ENCODE measurements around the gene LRIT2. TPM values are rescaled to one million over a fixed set of nuclear protein-coding genes. Genes with fewer than 3 reads are reported as not detected.

LRIT2 gene
- total and polyA plus RNA-seq, 9 of the 15 experiments (the other 6 are each of a cell fraction or from before 2014, with no cell fraction given), result not detected

- TF ChIP-seq, protein P1, sequence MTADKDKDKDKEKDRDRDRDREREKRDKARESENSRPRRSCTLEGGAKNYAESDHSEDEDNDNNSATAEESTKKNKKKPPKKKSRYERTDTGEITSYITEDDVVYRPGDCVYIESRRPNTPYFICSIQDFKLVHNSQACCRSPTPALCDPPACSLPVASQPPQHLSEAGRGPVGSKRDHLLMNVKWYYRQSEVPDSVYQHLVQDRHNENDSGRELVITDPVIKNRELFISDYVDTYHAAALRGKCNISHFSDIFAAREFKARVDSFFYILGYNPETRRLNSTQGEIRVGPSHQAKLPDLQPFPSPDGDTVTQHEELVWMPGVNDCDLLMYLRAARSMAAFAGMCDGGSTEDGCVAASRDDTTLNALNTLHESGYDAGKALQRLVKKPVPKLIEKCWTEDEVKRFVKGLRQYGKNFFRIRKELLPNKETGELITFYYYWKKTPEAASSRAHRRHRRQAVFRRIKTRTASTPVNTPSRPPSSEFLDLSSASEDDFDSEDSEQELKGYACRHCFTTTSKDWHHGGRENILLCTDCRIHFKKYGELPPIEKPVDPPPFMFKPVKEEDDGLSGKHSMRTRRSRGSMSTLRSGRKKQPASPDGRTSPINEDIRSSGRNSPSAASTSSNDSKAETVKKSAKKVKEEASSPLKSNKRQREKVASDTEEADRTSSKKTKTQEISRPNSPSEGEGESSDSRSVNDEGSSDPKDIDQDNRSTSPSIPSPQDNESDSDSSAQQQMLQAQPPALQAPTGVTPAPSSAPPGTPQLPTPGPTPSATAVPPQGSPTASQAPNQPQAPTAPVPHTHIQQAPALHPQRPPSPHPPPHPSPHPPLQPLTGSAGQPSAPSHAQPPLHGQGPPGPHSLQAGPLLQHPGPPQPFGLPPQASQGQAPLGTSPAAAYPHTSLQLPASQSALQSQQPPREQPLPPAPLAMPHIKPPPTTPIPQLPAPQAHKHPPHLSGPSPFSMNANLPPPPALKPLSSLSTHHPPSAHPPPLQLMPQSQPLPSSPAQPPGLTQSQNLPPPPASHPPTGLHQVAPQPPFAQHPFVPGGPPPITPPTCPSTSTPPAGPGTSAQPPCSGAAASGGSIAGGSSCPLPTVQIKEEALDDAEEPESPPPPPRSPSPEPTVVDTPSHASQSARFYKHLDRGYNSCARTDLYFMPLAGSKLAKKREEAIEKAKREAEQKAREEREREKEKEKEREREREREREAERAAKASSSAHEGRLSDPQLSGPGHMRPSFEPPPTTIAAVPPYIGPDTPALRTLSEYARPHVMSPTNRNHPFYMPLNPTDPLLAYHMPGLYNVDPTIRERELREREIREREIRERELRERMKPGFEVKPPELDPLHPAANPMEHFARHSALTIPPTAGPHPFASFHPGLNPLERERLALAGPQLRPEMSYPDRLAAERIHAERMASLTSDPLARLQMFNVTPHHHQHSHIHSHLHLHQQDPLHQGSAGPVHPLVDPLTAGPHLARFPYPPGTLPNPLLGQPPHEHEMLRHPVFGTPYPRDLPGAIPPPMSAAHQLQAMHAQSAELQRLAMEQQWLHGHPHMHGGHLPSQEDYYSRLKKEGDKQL (CRISPR knock-in tag; IDR thresholded peaks at IDR 0.05; ENCODE audit: borderline replicate concordance), result no peak
- TF ChIP-seq AFF1 (IDR thresholded peaks at IDR 0.05; ENCODE audit: low read depth in 1 of 2, partially characterized antibody in 2 of 2) (peak in 1 of 2 experiments; percentile 47), CBX2 (IDR thresholded peaks at IDR 0.05; ENCODE audit: insufficient read depth, low read length, poor library complexity, severe bottlenecking) (no peak), JUNB (CRISPR knock-in tag; conservative IDR thresholded peaks at IDR 0.05) (no peak), CSDE1 (IDR thresholded peaks at IDR 0.05) (no peak), PRMT5 (CRISPR knock-in tag; IDR thresholded peaks at IDR 0.05) (0 out of 2 replicates have a peak, but pooled peaks have one; percentile 52), POU5F1 (IDR thresholded peaks at IDR 0.05; ENCODE audit: borderline replicate concordance, low read depth, low read length, partially characterized antibody) (no peak), ZNF77 (CRISPR knock-in tag; IDR thresholded peaks at IDR 0.05) (no peak), SAFB (IDR thresholded peaks at IDR 0.05; ENCODE audit: borderline replicate concordance, low read depth, low read length) (no peak), ID3 (CRISPR knock-in tag; IDR thresholded peaks at IDR 0.05) (no peak), ID3 (tag; IDR thresholded peaks at IDR 0.05) (no peak), TFAM (CRISPR knock-in tag; conservative IDR thresholded peaks at IDR 0.05) (no peak), CTBP1 (IDR thresholded peaks at IDR 0.05; ENCODE audit: borderline replicate concordance) (no peak), BACH1 (tag; IDR thresholded peaks at IDR 0.05) (no peak)
- TF ChIP-seq, protein P2, sequence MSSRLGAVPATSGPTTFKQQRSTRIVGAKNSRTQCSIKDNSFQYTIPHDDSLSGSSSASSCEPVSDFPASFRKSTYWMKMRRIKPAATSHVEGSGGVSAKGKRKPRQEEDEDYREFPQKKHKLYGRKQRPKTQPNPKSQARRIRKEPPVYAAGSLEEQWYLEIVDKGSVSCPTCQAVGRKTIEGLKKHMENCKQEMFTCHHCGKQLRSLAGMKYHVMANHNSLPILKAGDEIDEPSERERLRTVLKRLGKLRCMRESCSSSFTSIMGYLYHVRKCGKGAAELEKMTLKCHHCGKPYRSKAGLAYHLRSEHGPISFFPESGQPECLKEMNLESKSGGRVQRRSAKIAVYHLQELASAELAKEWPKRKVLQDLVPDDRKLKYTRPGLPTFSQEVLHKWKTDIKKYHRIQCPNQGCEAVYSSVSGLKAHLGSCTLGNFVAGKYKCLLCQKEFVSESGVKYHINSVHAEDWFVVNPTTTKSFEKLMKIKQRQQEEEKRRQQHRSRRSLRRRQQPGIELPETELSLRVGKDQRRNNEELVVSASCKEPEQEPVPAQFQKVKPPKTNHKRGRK (tag; IDR thresholded peaks at IDR 0.05), result no peak
These were observed 824 bp downstream of the LRIT2 start (continued) for GRCh38 chr10:84224411-84225028.

Data from K562 (cell line).